SK-N-SH treated with all-trans-retinoic acid at 6 μM for 48 hours (cell line): ENCODE data around the gene CHI3L1.

Experiments
- ATAC-seq: fragments of 200-7000 bp; cut with Tn5 transposase; 3 replicates; pipeline ENCODE4 v1.9.1; 2020; ENCODE audit warnings: mild to moderate bottlenecking, moderate library complexity
- ARNTL ChIP-seq: fragments of 450-650 bp; formaldehyde crosslinking; IDR thresholded peaks from 2 replicates; pipeline ENCODE4 v1.5.0; 2020; ENCODE audit warnings: low read depth, mild to moderate bottlenecking, moderate library complexity, borderline replicate concordance
- CSDC2 ChIP-seq: fragments of 250-450 bp; sonication (Bioruptor Pico); IDR thresholded peaks from 2 replicates; pipeline ENCODE4 v1.5.0; 2020; ENCODE audit warnings: mild to moderate bottlenecking, moderate library complexity
- ESRRG ChIP-seq: fragments of 250-450 bp; sonication (Bioruptor Pico); IDR thresholded peaks from 2 replicates; pipeline ENCODE4 v1.6.1; 2021; ENCODE audit warnings: mild to moderate bottlenecking
- GLIS3 ChIP-seq: fragments of 250-450 bp; sonication (Bioruptor Pico); IDR thresholded peaks from 2 replicates; pipeline ENCODE4 v1.5.0; 2020; ENCODE audit warnings: mild to moderate bottlenecking, moderate library complexity
- ISL1 ChIP-seq: fragments of 250-450 bp; sonication (Bioruptor Pico); IDR thresholded peaks from 2 replicates; pipeline ENCODE4 v2.1.2; 2022; ENCODE audit warnings: mild to moderate bottlenecking, moderate library complexity
- OSR1 ChIP-seq: fragments of 250-450 bp; sonication (Bioruptor Pico); IDR thresholded peaks from 2 replicates; pipeline ENCODE4 v1.8.0; 2022; ENCODE audit warnings: moderate library complexity, mild to moderate bottlenecking, inconsistent platforms
- PPARA ChIP-seq: fragments of 250-450 bp; sonication (Bioruptor Pico); IDR thresholded peaks from 2 replicates; pipeline ENCODE4 v1.5.0; 2020; ENCODE audit warnings: mild to moderate bottlenecking, borderline replicate concordance
- SNAI2 ChIP-seq: fragments of 250-450 bp; sonication (Bioruptor Pico); IDR thresholded peaks from 2 replicates; pipeline ENCODE4 v1.5.0; 2020; ENCODE audit warnings: mild to moderate bottlenecking, moderate library complexity
- TCF4 ChIP-seq: fragments of 250-450 bp; sonication (Bioruptor Pico); IDR thresholded peaks from 2 replicates; pipeline ENCODE4 v1.8.0; 2021; ENCODE audit warnings: mild to moderate bottlenecking, moderate library complexity, borderline replicate concordance
- TOX ChIP-seq: fragments of 250-450 bp; sonication (Bioruptor Pico); IDR thresholded peaks from 2 replicates; pipeline ENCODE4 v1.8.0; 2021; ENCODE audit warnings: mild to moderate bottlenecking, moderate library complexity, borderline replicate concordance
- ZC3H10 ChIP-seq: fragments of 250-450 bp; sonication (Bioruptor Pico); IDR thresholded peaks from 2 replicates; pipeline ENCODE4 v1.5.1; 2021; ENCODE audit warnings: mild to moderate bottlenecking, moderate library complexity
- ZFP3 ChIP-seq: fragments of 250-450 bp; sonication (Bioruptor Pico); IDR thresholded peaks from 2 replicates; pipeline ENCODE4 v1.5.0; 2020; ENCODE audit warnings: mild to moderate bottlenecking, moderate library complexity
- ZFP30 ChIP-seq: fragments of 450-650 bp; formaldehyde crosslinking; IDR thresholded peaks from 2 replicates; pipeline ENCODE4 v1.5.0; 2022; ENCODE audit warnings: mild to moderate bottlenecking, moderate library complexity
- ZNF565 ChIP-seq: fragments of 450-650 bp; formaldehyde crosslinking; conservative IDR thresholded peaks from 2 replicates; pipeline ENCODE4 v1.5.0; 2020; ENCODE audit warnings: low read depth, mild to moderate bottlenecking, moderate library complexity
- ZNF70 ChIP-seq: fragments of 450-650 bp; formaldehyde crosslinking; IDR thresholded peaks from 2 replicates; pipeline ENCODE4 v1.5.0; 2020; ENCODE audit warnings: mild to moderate bottlenecking, moderate library complexity
- ZNF8 ChIP-seq: fragments of 450-650 bp; formaldehyde crosslinking; IDR thresholded peaks from 2 replicates; pipeline ENCODE4 v1.5.0; 2020; ENCODE audit warnings: mild to moderate bottlenecking, moderate library complexity
- TF ChIP-seq, protein P1 (sequence below): fragments of 250-450 bp; sonication (Bioruptor Pico); IDR thresholded peaks from 2 replicates; pipeline ENCODE4 v1.5.0; 2020; ENCODE audit warnings: mild to moderate bottlenecking, moderate library complexity
- TF ChIP-seq, protein P2 (sequence below): fragments of 250-450 bp; sonication (Bioruptor Pico); IDR thresholded peaks from 2 replicates; pipeline ENCODE4 v1.5.1; 2021; ENCODE audit warnings: mild to moderate bottlenecking, moderate library complexity
- TF ChIP-seq, protein P3 (sequence below): fragments of 250-450 bp; sonication (Bioruptor Pico); IDR thresholded peaks from 2 replicates; pipeline ENCODE4 v1.8.0; 2021; ENCODE audit warnings: low read depth, mild to moderate bottlenecking, moderate library complexity, borderline replicate concordance
- TF ChIP-seq, protein P4 (sequence below): fragments of 250-450 bp; sonication (Bioruptor Pico); IDR thresholded peaks from 2 replicates; pipeline ENCODE4 v1.8.0; 2020; ENCODE audit warnings: mild to moderate bottlenecking, moderate library complexity, borderline replicate concordance

CHI3L1 gene

DNA sequence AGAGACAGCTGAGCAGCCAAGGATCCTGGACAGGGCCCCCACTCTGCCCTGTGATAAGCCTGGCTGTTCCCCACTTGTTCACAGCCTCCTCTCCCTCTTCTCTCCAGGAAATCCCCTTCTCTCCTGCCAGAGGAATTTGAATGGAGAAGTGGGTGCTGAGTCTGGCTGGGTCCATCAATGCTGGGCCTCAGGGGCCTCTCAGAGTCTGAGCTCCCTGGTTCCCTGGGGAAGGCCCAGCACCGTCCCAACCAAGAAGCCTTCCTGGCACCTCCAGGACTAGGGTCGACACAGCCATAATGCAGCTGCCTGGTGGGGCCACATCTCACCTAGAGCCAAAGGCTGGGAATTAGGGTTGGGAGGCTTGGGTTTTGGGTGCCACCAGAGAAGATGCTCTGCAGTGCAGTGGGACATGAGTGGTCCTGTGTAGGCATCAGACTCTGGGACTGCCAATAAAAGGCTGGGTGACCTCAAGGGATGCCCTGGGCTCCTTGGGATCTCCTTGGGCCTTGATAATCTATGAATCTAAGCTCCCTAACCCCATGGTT is 13.4 kb downstream of the CHI3L1 start (continued):
- TF ChIP-seq, protein P1, sequence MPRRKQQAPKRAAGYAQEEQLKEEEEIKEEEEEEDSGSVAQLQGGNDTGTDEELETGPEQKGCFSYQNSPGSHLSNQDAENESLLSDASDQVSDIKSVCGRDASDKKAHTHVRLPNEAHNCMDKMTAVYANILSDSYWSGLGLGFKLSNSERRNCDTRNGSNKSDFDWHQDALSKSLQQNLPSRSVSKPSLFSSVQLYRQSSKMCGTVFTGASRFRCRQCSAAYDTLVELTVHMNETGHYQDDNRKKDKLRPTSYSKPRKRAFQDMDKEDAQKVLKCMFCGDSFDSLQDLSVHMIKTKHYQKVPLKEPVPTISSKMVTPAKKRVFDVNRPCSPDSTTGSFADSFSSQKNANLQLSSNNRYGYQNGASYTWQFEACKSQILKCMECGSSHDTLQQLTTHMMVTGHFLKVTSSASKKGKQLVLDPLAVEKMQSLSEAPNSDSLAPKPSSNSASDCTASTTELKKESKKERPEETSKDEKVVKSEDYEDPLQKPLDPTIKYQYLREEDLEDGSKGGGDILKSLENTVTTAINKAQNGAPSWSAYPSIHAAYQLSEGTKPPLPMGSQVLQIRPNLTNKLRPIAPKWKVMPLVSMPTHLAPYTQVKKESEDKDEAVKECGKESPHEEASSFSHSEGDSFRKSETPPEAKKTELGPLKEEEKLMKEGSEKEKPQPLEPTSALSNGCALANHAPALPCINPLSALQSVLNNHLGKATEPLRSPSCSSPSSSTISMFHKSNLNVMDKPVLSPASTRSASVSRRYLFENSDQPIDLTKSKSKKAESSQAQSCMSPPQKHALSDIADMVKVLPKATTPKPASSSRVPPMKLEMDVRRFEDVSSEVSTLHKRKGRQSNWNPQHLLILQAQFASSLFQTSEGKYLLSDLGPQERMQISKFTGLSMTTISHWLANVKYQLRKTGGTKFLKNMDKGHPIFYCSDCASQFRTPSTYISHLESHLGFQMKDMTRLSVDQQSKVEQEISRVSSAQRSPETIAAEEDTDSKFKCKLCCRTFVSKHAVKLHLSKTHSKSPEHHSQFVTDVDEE (CRISPR knock-in tag): no peak

DNA sequence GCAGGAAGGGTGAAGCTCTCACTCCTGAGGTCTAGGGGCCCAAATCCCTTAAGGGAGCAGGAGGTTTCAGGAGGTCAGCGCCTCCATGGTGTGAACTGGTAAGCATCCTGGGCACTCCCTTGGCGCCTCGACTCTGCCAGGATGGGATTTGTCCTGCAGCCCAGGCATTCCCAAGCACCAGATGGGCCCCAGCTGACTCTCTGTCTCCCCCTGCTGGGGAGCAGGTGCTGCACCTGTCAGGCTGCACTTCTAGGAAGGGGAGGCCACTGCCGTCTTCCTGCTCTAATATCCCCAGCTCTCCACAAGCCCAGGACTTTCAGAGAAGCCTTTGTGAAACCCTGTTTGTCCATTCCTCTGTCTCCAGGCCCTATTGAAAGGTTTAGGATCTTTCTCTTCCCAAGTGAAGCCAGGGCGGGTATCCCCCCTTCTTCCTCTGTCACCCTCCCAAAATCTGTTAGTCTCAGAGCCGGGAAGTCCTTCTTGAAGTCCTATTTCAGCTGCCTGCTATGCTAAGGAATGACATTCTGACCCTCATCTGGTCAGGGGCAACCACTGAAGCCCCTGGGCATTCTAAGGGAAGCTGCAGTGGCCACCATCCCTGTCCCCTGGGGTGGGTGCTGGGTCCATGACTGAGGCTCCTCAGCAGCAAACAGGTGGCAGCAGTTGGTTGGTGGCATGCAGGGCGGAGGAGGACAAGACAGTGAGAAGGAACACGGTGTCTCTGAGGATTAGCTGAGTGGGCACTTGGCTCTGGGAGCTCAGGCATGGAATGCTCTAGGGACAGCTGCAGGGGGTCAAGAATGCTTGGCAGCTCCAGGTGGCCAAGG is 14.1 kb downstream of the CHI3L1 start:
- peak; percentile 85 for ATAC-seq
- no peak for TF ChIP-seq ZNF8 (CRISPR knock-in tag)
- TF ChIP-seq OSR1 (CRISPR knock-in tag): no peak
- no peak for TF ChIP-seq TCF4
- TF ChIP-seq ZNF70 (CRISPR knock-in tag): no peak
- TF ChIP-seq SNAI2 (CRISPR knock-in tag): no peak
- no peak for TF ChIP-seq ZC3H10 (CRISPR knock-in tag)
- TF ChIP-seq GLIS3 (CRISPR knock-in tag): no peak
- TF ChIP-seq, protein P2, sequence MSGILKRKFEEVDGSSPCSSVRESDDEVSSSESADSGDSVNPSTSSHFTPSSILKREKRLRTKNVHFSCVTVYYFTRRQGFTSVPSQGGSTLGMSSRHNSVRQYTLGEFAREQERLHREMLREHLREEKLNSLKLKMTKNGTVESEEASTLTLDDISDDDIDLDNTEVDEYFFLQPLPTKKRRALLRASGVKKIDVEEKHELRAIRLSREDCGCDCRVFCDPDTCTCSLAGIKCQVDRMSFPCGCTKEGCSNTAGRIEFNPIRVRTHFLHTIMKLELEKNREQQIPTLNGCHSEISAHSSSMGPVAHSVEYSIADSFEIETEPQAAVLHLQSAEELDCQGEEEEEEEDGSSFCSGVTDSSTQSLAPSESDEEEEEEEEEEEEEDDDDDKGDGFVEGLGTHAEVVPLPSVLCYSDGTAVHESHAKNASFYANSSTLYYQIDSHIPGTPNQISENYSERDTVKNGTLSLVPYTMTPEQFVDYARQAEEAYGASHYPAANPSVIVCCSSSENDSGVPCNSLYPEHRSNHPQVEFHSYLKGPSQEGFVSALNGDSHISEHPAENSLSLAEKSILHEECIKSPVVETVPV (CRISPR knock-in tag): no peak
- TF ChIP-seq, protein P3, sequence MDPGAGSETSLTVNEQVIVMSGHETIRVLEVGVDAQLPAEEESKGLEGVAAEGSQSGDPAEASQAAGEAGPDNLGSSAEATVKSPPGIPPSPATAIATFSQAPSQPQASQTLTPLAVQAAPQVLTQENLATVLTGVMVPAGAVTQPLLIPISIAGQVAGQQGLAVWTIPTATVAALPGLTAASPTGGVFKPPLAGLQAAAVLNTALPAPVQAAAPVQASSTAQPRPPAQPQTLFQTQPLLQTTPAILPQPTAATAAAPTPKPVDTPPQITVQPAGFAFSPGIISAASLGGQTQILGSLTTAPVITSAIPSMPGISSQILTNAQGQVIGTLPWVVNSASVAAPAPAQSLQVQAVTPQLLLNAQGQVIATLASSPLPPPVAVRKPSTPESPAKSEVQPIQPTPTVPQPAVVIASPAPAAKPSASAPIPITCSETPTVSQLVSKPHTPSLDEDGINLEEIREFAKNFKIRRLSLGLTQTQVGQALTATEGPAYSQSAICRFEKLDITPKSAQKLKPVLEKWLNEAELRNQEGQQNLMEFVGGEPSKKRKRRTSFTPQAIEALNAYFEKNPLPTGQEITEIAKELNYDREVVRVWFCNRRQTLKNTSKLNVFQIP (CRISPR knock-in tag): no peak
- TF ChIP-seq ZFP3 (CRISPR knock-in tag): no peak
- TF ChIP-seq TOX (CRISPR knock-in tag): no peak
- no peak for TF ChIP-seq CSDC2 (CRISPR knock-in tag)
- no peak for TF ChIP-seq ISL1 (CRISPR knock-in tag)
- TF ChIP-seq, protein P1 (CRISPR knock-in tag): no peak
- TF ChIP-seq ESRRG: no peak
- no peak for TF ChIP-seq PPARA (CRISPR knock-in tag)
- TF ChIP-seq ZNF565 (CRISPR knock-in tag): no peak
- TF ChIP-seq, protein P4, sequence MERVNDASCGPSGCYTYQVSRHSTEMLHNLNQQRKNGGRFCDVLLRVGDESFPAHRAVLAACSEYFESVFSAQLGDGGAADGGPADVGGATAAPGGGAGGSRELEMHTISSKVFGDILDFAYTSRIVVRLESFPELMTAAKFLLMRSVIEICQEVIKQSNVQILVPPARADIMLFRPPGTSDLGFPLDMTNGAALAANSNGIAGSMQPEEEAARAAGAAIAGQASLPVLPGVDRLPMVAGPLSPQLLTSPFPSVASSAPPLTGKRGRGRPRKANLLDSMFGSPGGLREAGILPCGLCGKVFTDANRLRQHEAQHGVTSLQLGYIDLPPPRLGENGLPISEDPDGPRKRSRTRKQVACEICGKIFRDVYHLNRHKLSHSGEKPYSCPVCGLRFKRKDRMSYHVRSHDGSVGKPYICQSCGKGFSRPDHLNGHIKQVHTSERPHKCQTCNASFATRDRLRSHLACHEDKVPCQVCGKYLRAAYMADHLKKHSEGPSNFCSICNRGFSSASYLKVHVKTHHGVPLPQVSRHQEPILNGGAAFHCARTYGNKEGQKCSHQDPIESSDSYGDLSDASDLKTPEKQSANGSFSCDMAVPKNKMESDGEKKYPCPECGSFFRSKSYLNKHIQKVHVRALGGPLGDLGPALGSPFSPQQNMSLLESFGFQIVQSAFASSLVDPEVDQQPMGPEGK (CRISPR knock-in tag): no peak
- TF ChIP-seq ARNTL (CRISPR knock-in tag): no peak
- no peak for TF ChIP-seq ZFP30
